ENCODE results near the gene SUPT6H. TPM values are rescaled to one million over a fixed set of nuclear protein-coding genes. Genes with fewer than 3 reads are reported as not detected.

Gene SUPT6H
- 10 to 100 TPM; 80.6 to 85.8 TPM for total RNA-seq

GRCh38 chr17:28661635-28662526, at the start of gene SUPT6H, which contains the start of gene SDF2:
Gene SUPT6H, plus strand, starts transcription at chr17:28662205. Its CDS starts 11,197 bp downstream, at chr17:28673402.
Gene SDF2, minus strand, starts transcription at chr17:28661906. Its CDS starts 30 bp downstream, at chr17:28661876.
- POLR2A ChIA-PET: interaction anchor here (0.6 to 3.6 kb wide), 13 partner anchors 12 to 743 kb away, joined by 3 to 23 read pairs (median 4); partner anchors contain the start of genes BLTP2, PHF12, PIGS and RPL23A
- H3K27ac Mint-ChIP-seq: peak within 1 kb of the TSS; percentile 99
- CTCF ChIA-PET: interaction anchor here (0.6 to 6.8 kb wide), 14 partner anchors 9 to 521 kb away, joined by 3 to 125 read pairs (median 4); partner anchors contain the start of genes ALDOC, BLTP2, PROCA1 and RPL23A
- intact Hi-C loops (cut with DNase I, micrococcal nuclease): loop anchor here (1.0 to 5.0 kb wide), 13 partner anchors 17 to 905 kb away; partner anchors contain the start of genes BLTP2 (in 2 of the 2), PHF12 (in 2 of the 2), PROCA1 (in 2 of the 2) and ABHD15 (in 1 of the 2)
- H3K27me3 Mint-ChIP-seq: no peaks in the 10 kb centered on the region
- peak; percentile 87 for ATAC-seq
- peaks cover 50% of the 10 kb centered on the region for H3K36me3 Mint-ChIP-seq (ENCODE audit: low read depth)
- no peaks in the 10 kb centered on the region for H3K9me3 Mint-ChIP-seq (ENCODE audit: low read depth)
- H3K4me1 Mint-ChIP-seq: peaks cover 48% of the 10 kb centered on the region
- DNase-seq: peak; percentile 98
- peak within 1 kb of the TSS; percentile 94 for H3K4me3 Mint-ChIP-seq

GRCh38 chr17:28612531-28612930, 49.5 kb upstream of the SUPT6H start:
- intact Hi-C loops (cut with DNase I, micrococcal nuclease): loop anchor here in 1 of 2 experiments (2.0 kb wide), 1 partner anchor 64 kb away; no protein-coding TSS in a partner anchor
- H3K27ac Mint-ChIP-seq: peak overlapping the region; percentile 7
- DNase-seq (no peak), ATAC-seq (no peak)
- CTCF ChIA-PET: interaction anchor here (0.6 to 2.7 kb wide), 17 partner anchors 9 to 120 kb away, joined by 3 to 8 read pairs (median 4); no protein-coding TSS in a partner anchor
- peaks cover 41% of the 10 kb centered on the region for H3K36me3 Mint-ChIP-seq (ENCODE audit: low read depth)
- peaks cover 3% of the 10 kb centered on the region for H3K4me1 Mint-ChIP-seq
- no peak overlapping the region for H3K4me3 Mint-ChIP-seq
- POLR2A ChIA-PET: no interaction called here
- no peaks in the 10 kb centered on the region for H3K27me3 Mint-ChIP-seq
- H3K9me3 Mint-ChIP-seq (ENCODE audit: low read depth): no peaks in the 10 kb centered on the region

GRCh38 chr17:28612936-28613872, 48.8 kb upstream of the SUPT6H start:
- ChIA-PET CTCF (interaction anchor here (0.6 to 2.7 kb wide), 18 partner anchors 8 to 375 kb away, joined by 3 to 8 read pairs (median 4); no protein-coding TSS in a partner anchor), POLR2A (interaction anchor here (0.6 to 0.9 kb wide), 2 partner anchors 29 to 49 kb away, joined by 7 read pairs; no protein-coding TSS in a partner anchor)
- H3K9me3 Mint-ChIP-seq (ENCODE audit: low read depth): no peaks in the 10 kb centered on the region
- no peaks in the 10 kb centered on the region for H3K27me3 Mint-ChIP-seq
- H3K27ac Mint-ChIP-seq: no peak overlapping the region
- ATAC-seq: peak; percentile 69
- peak; percentile 51 for DNase-seq
- H3K36me3 Mint-ChIP-seq (ENCODE audit: low read depth): peaks cover 38% of the 10 kb centered on the region
- no peak overlapping the region for H3K4me3 Mint-ChIP-seq
- intact Hi-C loops (cut with DNase I, micrococcal nuclease): loop anchor here (1.0 to 2.0 kb wide), 2 partner anchors 64 to 119 kb away; no protein-coding TSS in a partner anchor
- peaks cover 3% of the 10 kb centered on the region for H3K4me1 Mint-ChIP-seq

- Mint-ChIP-seq H3K4me3 (no peak within 1 kb of the TSS), H3K27me3 (no peaks in the 10 kb centered on the region)
These were observed 48.0 kb upstream of the SUPT6H start, which contains the start of gene RSKR for GRCh38 chr17:28613931-28614381. Gene RSKR, minus strand, starts transcription at chr17:28614185. Its CDS starts 24 bp downstream, at chr17:28614161.

GRCh38 chr17:28615260-28615940, 46.6 kb upstream of the SUPT6H start:
- POLR2A ChIA-PET: interaction anchor here (0.7 kb wide), 1 partner anchor 21 kb away, joined by 9 read pairs; no protein-coding TSS in a partner anchor
- no peaks in the 10 kb centered on the region for H3K9me3 Mint-ChIP-seq (ENCODE audit: low read depth)
- CTCF ChIA-PET: interaction anchor here (0.6 to 0.7 kb wide), 3 partner anchors 32 to 119 kb away, joined by 3 read pairs; no protein-coding TSS in a partner anchor
- no peak for ATAC-seq
- no peak overlapping the region for H3K4me3 Mint-ChIP-seq
- no peak for DNase-seq
- intact Hi-C loops (cut with DNase I, micrococcal nuclease): no loop called here
- peaks cover 45% of the 10 kb centered on the region for H3K36me3 Mint-ChIP-seq (ENCODE audit: low read depth)
- H3K4me1 Mint-ChIP-seq: peaks cover 3% of the 10 kb centered on the region
- no peak overlapping the region for H3K27ac Mint-ChIP-seq
- no peaks in the 10 kb centered on the region for H3K27me3 Mint-ChIP-seq

More at GRCh38 chr17:28613931-28614381, 48.0 kb upstream of the SUPT6H start, which contains the start of gene RSKR:
- Mint-ChIP-seq H3K4me1 (peaks cover 3% of the 10 kb centered on the region), H3K36me3 (ENCODE audit: low read depth) (peaks cover 37% of the 10 kb centered on the region), H3K9me3 (ENCODE audit: low read depth) (no peaks in the 10 kb centered on the region), H3K27ac (peak within 1 kb of the TSS; percentile 53)
- intact Hi-C loops (cut with DNase I, micrococcal nuclease): loop anchor here (1.0 to 2.0 kb wide), 2 partner anchors 65 to 120 kb away; no protein-coding TSS in a partner anchor
- ChIA-PET POLR2A (interaction anchor here (0.6 to 0.9 kb wide), 2 partner anchors 28 to 50 kb away, joined by 7 read pairs; no protein-coding TSS in a partner anchor), CTCF (interaction anchor here (0.8 to 1.9 kb wide), 3 partner anchors 23 to 376 kb away, joined by 3 to 6 read pairs (median 5); no protein-coding TSS in a partner anchor)
- DNase-seq: no peak
- ATAC-seq: no peak

GRCh38 chr17:28616281-28616680, 45.7 kb upstream of the SUPT6H start:
- ChIA-PET POLR2A (interaction anchor here (0.6 kb wide), 1 partner anchor 39 kb away, joined by 5 read pairs; no protein-coding TSS in a partner anchor), CTCF (no interaction called here)
- Mint-ChIP-seq H3K36me3 (ENCODE audit: low read depth) (peaks cover 48% of the 10 kb centered on the region), H3K4me1 (peaks cover 3% of the 10 kb centered on the region), H3K27ac (no peak overlapping the region), H3K9me3 (ENCODE audit: low read depth) (no peaks in the 10 kb centered on the region), H3K27me3 (no peaks in the 10 kb centered on the region), H3K4me3 (no peak overlapping the region)
- no peak for DNase-seq
- ATAC-seq: no peak
- intact Hi-C loops (cut with DNase I, micrococcal nuclease): no loop called here

- peaks cover 59% of the 10 kb centered on the region for H3K36me3 Mint-ChIP-seq (ENCODE audit: low read depth)
These were observed 43.5 kb upstream of the SUPT6H start for GRCh38 chr17:28618464-28618863.

GRCh38 chr17:28620010-28620409, 42.0 kb upstream of the SUPT6H start:
- H3K9me3 Mint-ChIP-seq (ENCODE audit: low read depth): no peaks in the 10 kb centered on the region
- ChIA-PET CTCF (interaction anchor here (0.9 to 1.7 kb wide), 4 partner anchors 10 to 43 kb away, joined by 3 to 4 read pairs (median 4); partner anchors contain the start of gene ALDOC), POLR2A (interaction anchor here (0.5 kb wide), 1 partner anchor 154 kb away, joined by 3 read pairs; no protein-coding TSS in a partner anchor)
- ATAC-seq (no peak), DNase-seq (no peak)
- H3K27me3 Mint-ChIP-seq: no peaks in the 10 kb centered on the region
- no peak overlapping the region for H3K27ac Mint-ChIP-seq
- no peak overlapping the region for H3K4me3 Mint-ChIP-seq
- H3K4me1 Mint-ChIP-seq: no peaks in the 10 kb centered on the region
- intact Hi-C loops (cut with DNase I, micrococcal nuclease): no loop called here
- H3K36me3 Mint-ChIP-seq (ENCODE audit: low read depth): peaks cover 59% of the 10 kb centered on the region

More at GRCh38 chr17:28618464-28618863, 43.5 kb upstream of the SUPT6H start:
- ChIA-PET POLR2A (interaction anchor here (0.5 to 1.0 kb wide), 3 partner anchors 9 to 19 kb away, joined by 3 to 6 read pairs (median 3); no protein-coding TSS in a partner anchor), CTCF (interaction anchor here (1.0 to 1.4 kb wide), 5 partner anchors 14 to 126 kb away, joined by 3 to 5 read pairs (median 4); no protein-coding TSS in a partner anchor)
- Mint-ChIP-seq H3K4me3 (no peak overlapping the region), H3K9me3 (ENCODE audit: low read depth) (no peaks in the 10 kb centered on the region), H3K27ac (no peak overlapping the region), H3K27me3 (no peaks in the 10 kb centered on the region), H3K4me1 (peaks cover 3% of the 10 kb centered on the region)
- DNase-seq: no peak
- ATAC-seq: no peak
- intact Hi-C loops (cut with DNase I, micrococcal nuclease): no loop called here

GRCh38 chr17:28622186-28622585, 39.8 kb upstream of the SUPT6H start:
- ATAC-seq: no peak
- H3K4me1 Mint-ChIP-seq: peaks cover 6% of the 10 kb centered on the region

More at GRCh38 chr17:28622186-28622585, 39.8 kb upstream of the SUPT6H start:
- Mint-ChIP-seq H3K9me3 (ENCODE audit: low read depth) (no peaks in the 10 kb centered on the region), H3K4me3 (no peak overlapping the region), H3K27me3 (no peaks in the 10 kb centered on the region), H3K27ac (no peak overlapping the region), H3K36me3 (ENCODE audit: low read depth) (peaks cover 66% of the 10 kb centered on the region)
- intact Hi-C loops (cut with DNase I, micrococcal nuclease): no loop called here
- ChIA-PET CTCF (interaction anchor here (1.2 kb wide), 1 partner anchor 9 kb away, joined by 3 read pairs; no protein-coding TSS in a partner anchor), POLR2A (no interaction called here)
- no peak for DNase-seq
